H1 (cell line): ENCODE measurements around the gene TARS2. TPM values are rescaled to one million over a fixed set of nuclear protein-coding genes. Genes with fewer than 3 reads are reported as not detected.

ENCODE experiments used
- CTCF ChIA-PET: fragments of 300-600 bp; sonication (Branson Sonifier 250); formaldehyde crosslinking; loops from one replicate; lab custom pipeline; 2021; ENCODE audit not compliant: partially characterized antibody; lab: Charles Lee
- POLR2A ChIA-PET: fragments of 300-600 bp; sonication (Branson Sonifier 250); formaldehyde crosslinking; loops from one replicate; lab custom pipeline; 2021; ENCODE audit warnings: inconsistent platforms; ENCODE audit not compliant: partially characterized antibody; lab: Charles Lee
- DNase-seq, 2 experiments: peaks; one replicate each; pipeline versions ENCODE4 v3.0.0 to v3.0.0-alpha.2; 2010 to 2022; ENCODE audit warnings: low spot score in 2 of 2, low read depth in 1 of 2, mixed read lengths in 1 of 2
- FAIRE-seq: peaks from 2 replicates; lab custom pipeline; 2011; peaks lifted over from hg19 to GRCh38; lab: Jason Lieb, UNC
- H2AFZ ChIP-seq: 2 replicates; pipeline ENCODE4 v1.8.1; 2012; ENCODE audit warnings: low read length, inconsistent platforms
- H2AK5ac ChIP-seq: 2 replicates; pipeline ENCODE4 v1.6.1; 2013; ENCODE audit warnings: low read depth, low read length
- H2BK120ac ChIP-seq: replicated peaks from 2 replicates; pipeline ENCODE3; 2013; ENCODE audit warnings: low read depth, low read length, inconsistent platforms
- H2BK12ac ChIP-seq: 2 replicates; pipeline ENCODE4 v1.6.1; 2013; ENCODE audit warnings: low read depth, low read length
- H2BK15ac ChIP-seq: 2 replicates; pipeline ENCODE4 v1.6.1; 2013; ENCODE audit warnings: low read length
- H2BK20ac ChIP-seq: 2 replicates; pipeline ENCODE4 v1.6.1; 2013; ENCODE audit warnings: low read length
- H2BK5ac ChIP-seq: 2 replicates; pipeline ENCODE4 v1.6.1; 2013; ENCODE audit warnings: low read depth, low read length
- H3K14ac ChIP-seq: 2 replicates; pipeline ENCODE4 v1.6.1; 2013; ENCODE audit warnings: inconsistent platforms; ENCODE audit not compliant: insufficient read length
- H3K18ac ChIP-seq: 2 replicates; pipeline ENCODE4 v1.6.1; 2013; ENCODE audit warnings: low read length; ENCODE audit errors: extremely low read depth
- H3K23ac ChIP-seq: 2 replicates; pipeline ENCODE4 v1.6.1; 2013; ENCODE audit warnings: inconsistent platforms; ENCODE audit not compliant: insufficient read length
- H3K23me2 ChIP-seq: 2 replicates; pipeline ENCODE4 v1.6.1; 2013; ENCODE audit warnings: low read depth, low read length
- H3K27ac ChIP-seq: 2 replicates; pipeline ENCODE4 v1.6.1; 2011; ENCODE audit warnings: low read depth, low read length, inconsistent platforms
- H3K27me3 ChIP-seq, 4 experiments: replicated peaks in 1 of 4; 1 replicate in 1 of 4; 2 replicates in 3 of 4; pipeline versions ENCODE4 v1.6.1 to v1.8.1; 2011 to 2013; ENCODE audit warnings: low read length in 3 of 4, mild to moderate bottlenecking in 3 of 4, inconsistent platforms in 2 of 4, mixed read lengths in 2 of 4, moderate library complexity in 1 of 4; ENCODE audit not compliant: control insufficient read depth in 3 of 4, insufficient read depth in 3 of 4; ENCODE audit errors: extremely low read depth in 1 of 4
- H3K36me3 ChIP-seq, 4 experiments: 2 replicates each; pipeline versions ENCODE4 v1.6.1 to v1.8.1; 2011 to 2013; ENCODE audit warnings: mild to moderate bottlenecking in 4 of 4, low read length in 3 of 4, moderate library complexity in 2 of 4, control low read depth in 1 of 4, inconsistent platforms in 1 of 4; ENCODE audit not compliant: insufficient read depth in 4 of 4, control insufficient read depth in 2 of 4
- H3K4ac ChIP-seq: replicated peaks from 2 replicates; pipeline ENCODE3; 2013; ENCODE audit warnings: low read length, low read depth, mixed read lengths, inconsistent platforms; ENCODE audit not compliant: insufficient read length
- H3K4me1 ChIP-seq, 4 experiments: replicated peaks in 1 of 4; 1 replicate in 1 of 4; 2 replicates in 3 of 4; pipeline versions ENCODE4 v1.6.1 to v1.8.1; 2011 to 2013; ENCODE audit warnings: low read length in 3 of 4, inconsistent platforms in 2 of 4, mixed read lengths in 1 of 4; ENCODE audit not compliant: insufficient read depth in 4 of 4, control insufficient read depth in 3 of 4
- H3K4me2 ChIP-seq, 2 experiments: 2 replicates each; pipeline versions ENCODE4 v1.6.1 to v1.8.1; 2011 to 2013; ENCODE audit warnings: low read depth in 2 of 2, low read length in 2 of 2, control low read depth in 1 of 2, inconsistent platforms in 1 of 2, mild to moderate bottlenecking in 1 of 2; ENCODE audit not compliant: insufficient read depth in 1 of 2
- H3K4me3 ChIP-seq, 4 experiments: fragments of 200-600, 300-600 bp in 1 of 4; sonication (generic), shearing (Covaris generic), sonication (Bioruptor Twin) in 1 of 4; 2 replicates each; pipeline versions ENCODE4 v1.5.1 to v1.8.1; 2011 to 2016; ENCODE audit warnings: low read length in 4 of 4, low read depth in 3 of 4, control low read depth in 2 of 4, inconsistent platforms in 2 of 4, mild to moderate bottlenecking in 2 of 4, mixed read lengths in 1 of 4, moderate library complexity in 1 of 4; ENCODE audit not compliant: insufficient read depth in 2 of 4; ENCODE audit errors: extremely low read depth in 1 of 4
- H3K56ac ChIP-seq: replicated peaks from 2 replicates; pipeline ENCODE3; 2013; ENCODE audit warnings: low read depth, mild to moderate bottlenecking, mixed read lengths, low read length, inconsistent platforms; ENCODE audit not compliant: insufficient read length
- H3K79me1 ChIP-seq: 2 replicates; pipeline ENCODE4 v1.6.1; 2013; ENCODE audit warnings: low read depth, low read length, control low read depth
- H3K79me2 ChIP-seq, 2 experiments: 2 replicates each; pipeline versions ENCODE4 v1.6.1 to v1.8.1; 2012 to 2013; ENCODE audit warnings: low read length in 2 of 2, mild to moderate bottlenecking in 2 of 2, inconsistent platforms in 1 of 2; ENCODE audit not compliant: insufficient read depth in 2 of 2, control insufficient read depth in 1 of 2
- H3K9ac ChIP-seq, 4 experiments: replicated peaks in 1 of 4; 1 replicate in 1 of 4; 2 replicates in 3 of 4; pipeline versions ENCODE4 v1.6.1 to v1.8.1; 2011 to 2013; ENCODE audit warnings: low read depth in 3 of 4, low read length in 3 of 4, control low read depth in 2 of 4, mild to moderate bottlenecking in 2 of 4, moderate library complexity in 2 of 4, inconsistent platforms in 1 of 4; ENCODE audit errors: extremely low read depth in 1 of 4
- H3K9me3 ChIP-seq, 2 experiments: 2 replicates each; pipeline versions ENCODE4 v1.6.1 to v1.8.1; 2012 to 2013; ENCODE audit warnings: mild to moderate bottlenecking in 2 of 2, moderate library complexity in 2 of 2, control low read depth in 1 of 2, inconsistent platforms in 1 of 2, low read depth in 1 of 2, low read length in 1 of 2, mixed read lengths in 1 of 2; ENCODE audit not compliant: insufficient read depth in 2 of 2
- H4K20me1 ChIP-seq, 2 experiments: replicated peaks in 1 of 2; 2 replicates each; pipeline versions ENCODE3 to v1.8.1; 2011 to 2013; ENCODE audit warnings: inconsistent platforms in 2 of 2, low read length in 2 of 2, mild to moderate bottlenecking in 1 of 2; ENCODE audit not compliant: insufficient read depth in 2 of 2, control insufficient read depth in 1 of 2
- H4K5ac ChIP-seq: 2 replicates; pipeline ENCODE4 v1.6.1; 2013; ENCODE audit warnings: low read length, low read depth, mixed read lengths, inconsistent platforms; ENCODE audit not compliant: insufficient read length
- H4K8ac ChIP-seq: 2 replicates; pipeline ENCODE4 v1.8.0; 2013; ENCODE audit warnings: mild to moderate bottlenecking, moderate library complexity, low read length, inconsistent platforms; ENCODE audit not compliant: insufficient read depth; ENCODE audit errors: extremely low read depth
- H4K91ac ChIP-seq: replicated peaks from 2 replicates; pipeline ENCODE3; 2013; ENCODE audit warnings: low read length, mixed read lengths, inconsistent platforms; ENCODE audit not compliant: insufficient read length
- CBX8 ChIP-seq: fragments of 300-800, 300-1000 bp; sonication (generic); IDR thresholded peaks from 2 replicates; pipeline ENCODE4 v1.7.1; 2016; ENCODE audit warnings: low read depth, low read length, borderline replicate concordance
- KDM1A ChIP-seq: fragments of 200-600, 300-600 bp; sonication (generic); IDR thresholded peaks from 2 replicates; pipeline ENCODE4 v1.7.1; 2016; ENCODE audit warnings: mild to moderate bottlenecking, low read length, borderline replicate concordance
- POU5F1 ChIP-seq: IDR thresholded peaks from 2 replicates; pipeline ENCODE4 v1.6.1; 2011; ENCODE audit warnings: low read depth, mild to moderate bottlenecking, low read length, moderate library complexity
- TAF1 ChIP-seq: IDR thresholded peaks from 2 replicates; pipeline ENCODE4 v1.6.1; 2011; ENCODE audit warnings: mild to moderate bottlenecking, low read depth, low read length
- TBP ChIP-seq: IDR thresholded peaks from 2 replicates; pipeline ENCODE4 v1.6.1; 2011; ENCODE audit warnings: low read depth, low read length, improper control_type of control experiment
- TEAD4 ChIP-seq: IDR thresholded peaks from 2 replicates; pipeline ENCODE4 v1.6.1; 2012; ENCODE audit warnings: low read depth, low read length, inconsistent platforms, mixed read lengths
- WGBS, 2 experiments: shearing (Covaris generic) in 1 of 2; methylation state at CpG; one replicate each; pipeline versions ENCODE4 v1.1.6 to v1.1.7; 2013 to 2015; ENCODE audit warnings: low lambda C conversion rate in 2 of 2, mixed read lengths in 2 of 2, inconsistent platforms in 1 of 2, low coverage in 1 of 2, missing lambda C conversion rate in 1 of 2; ENCODE audit not compliant: insufficient replicate concordance in 2 of 2, insufficient coverage in 1 of 2, insufficient read length in 1 of 2; ENCODE audit errors: extremely low coverage in 1 of 2, missing lambda C conversion rate in 1 of 2; 5-methylcytosine and 5-hydroxymethylcytosine counted together
- polyA plus RNA-seq, 7 experiments: library from polyadenylated mRNA; depleted of rRNA in 3 of 7; stranded (reverse) in 5 of 7; unstranded in 2 of 7; fragments of >200 nt in 5 of 7; fragments of 200-250 nt in 2 of 7; gene quantifications; 1 replicate in 5 of 7; 2 replicates in 1 of 7; 4 replicates in 1 of 7; pipeline versions ENCODE4 v1.2.1 to v1.2.3, GENCODE V29; 2011 to 2013; ENCODE audit warnings: missing spikeins in 2 of 7, mixed read lengths in 2 of 7
- total RNA-seq: library from RNA; stranded (reverse); fragmentation: NEBNext Ultra II Directional; extraction: Animal tissue kit (Norgen Biotek cat#: 25700); gene quantifications from 2 replicates; pipeline ENCODE4 v1.2.1, GENCODE V29; 2021

Gene TARS2
- total and polyA plus RNA-seq, 2 of the 8 experiments (the other 6 are each of a cell fraction or from before 2014, with no cell fraction given): 38.9 to 39.1 TPM

DNA sequence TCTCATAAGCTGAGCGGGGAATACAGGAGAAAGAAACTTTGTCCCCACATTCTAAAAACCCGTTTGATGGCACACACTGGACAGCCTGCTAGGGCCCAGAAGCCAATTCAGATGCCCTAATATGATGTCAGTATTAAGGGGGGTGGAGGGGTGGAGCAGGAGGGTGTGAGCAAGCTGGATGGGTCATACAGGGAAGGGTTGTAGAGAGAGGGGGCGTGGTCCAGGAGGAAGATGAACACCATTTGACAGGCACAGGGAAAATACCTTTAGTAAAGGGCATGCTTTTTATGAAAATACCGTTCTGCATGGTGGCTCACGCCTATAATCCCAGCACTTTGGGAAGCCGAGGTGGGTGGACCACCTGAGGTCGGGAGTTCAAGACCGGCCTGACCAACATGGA, 6.0 kb downstream of the TARS2 start:
- peaks cover 0 to 1% of the 10 kb centered on the region in 2 experiments; a peak in 2 of 4 replicates for H3K79me2 ChIP-seq
- no peaks in the 10 kb centered on the region for H3K9me3 ChIP-seq
- H3K4ac ChIP-seq: no peak overlapping the region
- H3K56ac ChIP-seq: no peak overlapping the region
- no peak overlapping the region for H2AK5ac ChIP-seq
- ChIA-PET CTCF (interaction anchor here (1.2 kb wide), 2 partner anchors 39 to 67 kb away, joined by 3 read pairs; no protein-coding TSS in a partner anchor), POLR2A (no interaction called here)
- H3K4me1 ChIP-seq: no peaks in the 10 kb centered on the region
- H3K23me2 ChIP-seq: no peaks in the 10 kb centered on the region
- DNase-seq (no peak), FAIRE-seq (no peak)
- H3K4me2 ChIP-seq: no peak overlapping the region
- no peak overlapping the region for H2BK120ac ChIP-seq
- H2BK15ac ChIP-seq: no peak overlapping the region
- no peak overlapping the region for H3K23ac ChIP-seq
- H2BK5ac ChIP-seq: no peak overlapping the region
- no peak overlapping the region for H3K4me3 ChIP-seq
- no peak overlapping the region for H3K14ac ChIP-seq
- H3K36me3 ChIP-seq: peaks cover 10 to 52% (median 31%) of the 10 kb centered on the region in 4 experiments
- no peak overlapping the region for H2BK12ac ChIP-seq
- no peaks in the 10 kb centered on the region for H4K20me1 ChIP-seq
- H4K91ac ChIP-seq: no peak overlapping the region
- H2BK20ac ChIP-seq: no peak overlapping the region
- H3K18ac ChIP-seq: no peak overlapping the region
- no peaks in the 10 kb centered on the region for H3K79me1 ChIP-seq
- 97% methylated on average over 8 of the region's 8 CpGs; no CpG with 5 or more reads in 1 of the 2 experiments for WGBS, 2 experiments
- H2AFZ ChIP-seq: no peak overlapping the region
- no peaks in the 10 kb centered on the region for H3K27me3 ChIP-seq
- H4K5ac ChIP-seq: no peak overlapping the region
- H3K27ac ChIP-seq: no peak overlapping the region
- H4K8ac ChIP-seq: no peak overlapping the region
- no peak overlapping the region for H3K9ac ChIP-seq
- TF ChIP-seq TAF1: no peak
- TF ChIP-seq CBX8: no peak
- no peak for TF ChIP-seq POU5F1
- TF ChIP-seq TBP: no peak
- TF ChIP-seq KDM1A: no peak
- no peak for TF ChIP-seq TEAD4
